ENCODE measurements around the gene ZKSCAN4. TPM values are rescaled to one million over a fixed set of nuclear protein-coding genes. Genes with fewer than 3 reads are reported as not detected.

The ZKSCAN4 gene
- total and polyA plus RNA-seq, 2 of the 8 experiments (the other 6 are each of a cell fraction or from before 2014, with no cell fraction given), result 2.2 to 6.6 TPM

DNA sequence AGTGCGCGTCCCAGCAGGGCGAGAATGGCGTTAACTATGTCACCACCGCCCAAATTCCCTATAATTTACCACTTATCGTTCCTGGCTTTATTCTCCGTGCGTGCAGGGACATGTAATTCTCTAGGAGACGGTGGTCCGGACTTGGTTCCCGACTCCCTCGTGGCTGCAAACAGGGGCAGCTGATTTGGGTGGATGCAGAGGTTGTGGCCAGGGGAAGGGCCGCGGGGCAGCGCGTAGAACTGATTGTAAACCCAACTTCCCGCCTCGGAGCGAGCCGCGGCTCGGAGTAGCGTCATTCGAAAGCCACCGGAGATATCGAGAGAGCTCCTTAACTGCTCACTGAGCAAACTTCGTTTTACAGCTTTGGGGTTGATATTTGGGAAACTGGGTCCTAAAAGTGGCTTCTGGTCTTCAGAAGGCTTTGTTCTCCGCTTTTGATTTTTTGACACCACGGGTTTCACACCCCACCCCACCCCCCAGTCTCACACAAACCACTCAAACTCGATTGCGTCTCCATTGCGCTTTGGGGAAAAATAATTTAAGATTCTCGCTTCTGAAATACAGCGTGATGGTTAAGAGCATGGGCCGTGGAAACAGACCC is 44.5 kb downstream of the ZKSCAN4 start (continued):
- TF ChIP-seq EZH2 (IDR thresholded peaks at IDR 0.05; ENCODE audit: low read depth, low read length, severe bottlenecking) (peak; percentile 83), RNF2 (IDR thresholded peaks at IDR 0.05; ENCODE audit: borderline replicate concordance, low read depth, low read length, missing control alignments, poor library complexity, severe bottlenecking) (peak; percentile 74), GTF2F1 (IDR thresholded peaks at IDR 0.05; ENCODE audit: borderline replicate concordance, low read depth, low read length) (no peak), KDM1A (IDR thresholded peaks at IDR 0.05; ENCODE audit: borderline replicate concordance, low read length) (no peak), CHD2 (IDR thresholded peaks at IDR 0.05; ENCODE audit: low read length) (no peak), NRF1 (IDR thresholded peaks at IDR 0.05; ENCODE audit: low read depth, low read length) (no peak), SP4 (IDR thresholded peaks at IDR 0.05; ENCODE audit: low read length) (no peak), CHD1 (IDR thresholded peaks at IDR 0.05; ENCODE audit: low read depth, low read length) (no peak), TCF12 (IDR thresholded peaks at IDR 0.05; ENCODE audit: low read depth, low read length) (no peak), EP300 (IDR thresholded peaks at IDR 0.05; ENCODE audit: borderline replicate concordance in 1 of 2, low read depth in 2 of 2, low read length in 2 of 2) (no peak), RFX5 (IDR thresholded peaks at IDR 0.05; ENCODE audit: borderline replicate concordance, low read depth, low read length) (no peak), CTBP2 (IDR thresholded peaks at IDR 0.05; ENCODE audit: borderline replicate concordance, insufficient read depth, insufficient read length, low read length) (peak; percentile 62), SIRT6 (IDR thresholded peaks at IDR 0.05; ENCODE audit: low read length) (no peak), YY1 (IDR thresholded peaks at IDR 0.05; ENCODE audit: low read depth, low read length) (no peak), CREB1 (IDR thresholded peaks at IDR 0.05) (no peak; the same call in 1 of the 2 replicates), TEAD4 (IDR thresholded peaks at IDR 0.05; ENCODE audit: low read depth, low read length) (no peak), KDM4A (IDR thresholded peaks at IDR 0.05; ENCODE audit: low read depth, low read length, severe bottlenecking) (peak; percentile 44), SP1 (IDR thresholded peaks at IDR 0.05; ENCODE audit: low read depth, low read length) (no peak), ZNF274 (IDR thresholded peaks at IDR 0.05; ENCODE audit: borderline replicate concordance, extremely low read depth, low read length) (no peak), EGR1 (IDR thresholded peaks at IDR 0.05; ENCODE audit: borderline replicate concordance, low read depth, low read length) (no peak), POLR2A (IDR thresholded peaks at IDR 0.05; ENCODE audit: control extremely low read depth in 1 of 2, low read depth in 2 of 2, low read length in 2 of 2) (no peak), RBBP5 (IDR thresholded peaks at IDR 0.05; ENCODE audit: borderline replicate concordance, low read depth, low read length) (no peak)
- TF ChIP-seq, protein P1, sequence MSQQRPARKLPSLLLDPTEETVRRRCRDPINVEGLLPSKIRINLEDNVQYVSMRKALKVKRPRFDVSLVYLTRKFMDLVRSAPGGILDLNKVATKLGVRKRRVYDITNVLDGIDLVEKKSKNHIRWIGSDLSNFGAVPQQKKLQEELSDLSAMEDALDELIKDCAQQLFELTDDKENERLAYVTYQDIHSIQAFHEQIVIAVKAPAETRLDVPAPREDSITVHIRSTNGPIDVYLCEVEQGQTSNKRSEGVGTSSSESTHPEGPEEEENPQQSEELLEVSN (IDR thresholded peaks at IDR 0.05), result peak; percentile 85
